Smooth muscle cell (in vitro differentiated cells): ENCODE measurements around the gene PKN3. TPM values are rescaled to one million over a fixed set of nuclear protein-coding genes. Genes with fewer than 3 reads are reported as not detected.

Experiments used
- polyA plus RNA-seq: library from polyadenylated mRNA; unstranded; fragments of >200 nt; fragmentation: Nextera tagmentation; extraction: Ambion mirVana; gene quantifications from 2 replicates; pipeline ENCODE4 v1.2.1, GENCODE V29; 2016
- small RNA-seq: library from RNA; depleted of rRNA; stranded (forward); fragments of <200 nt; gene quantifications from one replicate; pipeline ENCODE3, GENCODE V24; 2014
- total RNA-seq: library from RNA; depleted of rRNA; stranded (reverse); fragments of >200 nt; gene quantifications from 2 replicates; pipeline ENCODE4 v1.2.3, GENCODE V29; 2014

PKN3 gene
- total and polyA plus RNA-seq, 2 experiments from 2014 or later = 1.4 to 2.2 TPM

Small RNA genes lying within 50 kb of the gene (small RNA-seq; reads per million reads assigned to genes)
- gene RF00017 = not detected
- not detected for gene RN7SL560P

Other genes with a start within 250 kb of the PKN3 start
- gene ODF2, start 246.5 kb upstream of the PKN3 start, total RNA-seq = 17.7 and 27.9 TPM in 2 replicates
- gene ODF2, start 246.5 kb upstream of the PKN3 start, polyA plus RNA-seq = 31.6 and 33.2 TPM in 2 replicates
- 14.1 and 16.0 TPM in 2 replicates for gene GLE1, start 197.8 kb upstream of the PKN3 start, total RNA-seq
- 11.2 and 11.8 TPM in 2 replicates for gene GLE1, start 197.8 kb upstream of the PKN3 start, polyA plus RNA-seq
- gene SPTAN1, start 149.9 kb upstream of the PKN3 start, total RNA-seq = 143 and 145 TPM in 2 replicates
- 84.9 and 115 TPM in 2 replicates for gene SPTAN1, start 149.9 kb upstream of the PKN3 start, polyA plus RNA-seq
- 23.5 and 28.6 TPM in 2 replicates for gene DYNC2I2, start 45.7 kb upstream of the PKN3 start, total RNA-seq
- gene DYNC2I2, start 45.7 kb upstream of the PKN3 start, polyA plus RNA-seq = 50.9 and 58.3 TPM in 2 replicates
- 262 and 380 TPM in 2 replicates for gene SET, start 13.3 kb upstream of the PKN3 start, total RNA-seq
- gene SET, start 13.3 kb upstream of the PKN3 start, polyA plus RNA-seq = 162 and 197 TPM in 2 replicates
- gene ZDHHC12, start 21.6 kb downstream of the PKN3 start, total RNA-seq = 19.9 and 20.8 TPM in 2 replicates
- 31.3 and 49.0 TPM in 2 replicates for gene ZDHHC12, start 21.6 kb downstream of the PKN3 start, polyA plus RNA-seq
- gene ZER1, start 69.4 kb downstream of the PKN3 start, total RNA-seq = 35.1 and 38.4 TPM in 2 replicates
- gene ZER1, start 69.4 kb downstream of the PKN3 start, polyA plus RNA-seq = 30.6 and 34.6 TPM in 2 replicates
- gene TBC1D13, start 84.8 kb downstream of the PKN3 start, total RNA-seq = 7.6 and 25.5 TPM in 2 replicates
- 27.4 and 29.3 TPM in 2 replicates for gene TBC1D13, start 84.8 kb downstream of the PKN3 start, polyA plus RNA-seq
- 10.8 and 18.4 TPM in 2 replicates for gene ENDOG, start 116.0 kb downstream of the PKN3 start, total RNA-seq
- gene ENDOG, start 116.0 kb downstream of the PKN3 start, polyA plus RNA-seq = 30.5 and 35.1 TPM in 2 replicates
- 6.2 and 8.7 TPM in 2 replicates for gene SPOUT1, start 127.3 kb downstream of the PKN3 start, total RNA-seq
- gene SPOUT1, start 127.3 kb downstream of the PKN3 start, polyA plus RNA-seq = 44.8 and 50.4 TPM in 2 replicates
- gene KYAT1, start 179.4 kb downstream of the PKN3 start, total RNA-seq = 3.1 and 10.2 TPM in 2 replicates
- 7.7 and 9.3 TPM in 2 replicates for gene KYAT1, start 179.4 kb downstream of the PKN3 start, polyA plus RNA-seq
- 44.9 and 50.1 TPM in 2 replicates for gene LRRC8A, start 179.6 kb downstream of the PKN3 start, total RNA-seq
- gene LRRC8A, start 179.6 kb downstream of the PKN3 start, polyA plus RNA-seq = 48.6 and 58.3 TPM in 2 replicates
- gene PHYHD1, start 218.5 kb downstream of the PKN3 start, total RNA-seq = 7.3 and 17.3 TPM in 2 replicates
- gene PHYHD1, start 218.5 kb downstream of the PKN3 start, polyA plus RNA-seq = 30.5 and 37.6 TPM in 2 replicates
- gene DOLK, start 245.1 kb downstream of the PKN3 start, total RNA-seq = 14.1 and 18.7 TPM in 2 replicates
- 26.2 and 31.3 TPM in 2 replicates for gene DOLK, start 245.1 kb downstream of the PKN3 start, polyA plus RNA-seq
- gene NUP188, start 245.2 kb downstream of the PKN3 start, total RNA-seq = 40.9 and 45.8 TPM in 2 replicates
- gene NUP188, start 245.2 kb downstream of the PKN3 start, polyA plus RNA-seq = 27.5 and 31.9 TPM in 2 replicates